GM21737 (cell line): ENCODE measurements around the gene CARTPT.

Experiments
- ATAC-seq: cut with Tn5 transposase; IDR thresholded peaks from one replicate; pipeline ENCODE4 v1.9.1; 2021; ENCODE audit warnings: mild to moderate bottlenecking, moderate library complexity; ENCODE audit not compliant: unreplicated experiment

The CARTPT gene

DNA sequence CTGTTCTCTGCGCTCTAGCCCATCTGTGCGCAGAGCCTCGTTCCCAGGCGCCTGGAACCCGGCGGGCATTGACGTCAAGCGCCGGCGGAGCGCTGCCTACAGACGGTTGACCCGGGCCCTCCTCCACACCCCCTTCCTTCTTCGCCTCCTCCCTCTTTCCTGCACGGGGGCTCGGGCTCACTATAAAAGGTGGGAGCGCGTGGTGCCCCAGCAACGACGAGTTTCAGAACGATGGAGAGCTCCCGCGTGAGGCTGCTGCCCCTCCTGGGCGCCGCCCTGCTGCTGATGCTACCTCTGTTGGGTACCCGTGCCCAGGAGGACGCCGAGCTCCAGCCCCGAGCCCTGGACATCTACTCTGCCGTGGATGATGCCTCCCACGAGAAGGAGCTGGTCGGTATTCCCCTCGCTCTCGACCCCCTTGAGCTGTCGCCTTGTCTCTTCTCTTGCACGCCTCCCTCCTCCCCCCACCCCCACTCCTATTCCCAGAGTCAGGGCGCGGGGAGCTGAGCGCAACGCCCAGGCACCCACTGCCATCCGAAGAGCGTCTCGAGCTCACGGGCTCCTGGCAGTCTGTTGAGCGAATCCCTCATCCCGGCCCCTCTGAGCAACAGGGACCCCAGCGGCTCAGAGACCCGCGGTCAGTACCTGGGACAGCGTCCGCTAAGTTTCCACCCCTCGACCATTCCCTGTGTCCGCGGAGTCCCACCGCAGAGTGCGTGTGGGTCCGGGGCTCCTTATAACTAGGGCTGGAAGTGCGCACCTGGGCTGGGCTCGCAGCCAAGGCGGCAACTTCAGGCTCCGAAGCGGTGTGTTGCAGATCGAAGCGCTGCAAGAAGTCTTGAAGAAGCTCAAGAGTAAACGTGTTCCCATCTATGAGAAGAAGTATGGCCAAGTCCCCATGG is at the start of gene CARTPT:
Gene CARTPT (plus strand): TSS at position 213 of the 902 bp plus-strand sequence. CDS start 19 bp downstream, at position 232.
- no peak for ATAC-seq

DNA sequence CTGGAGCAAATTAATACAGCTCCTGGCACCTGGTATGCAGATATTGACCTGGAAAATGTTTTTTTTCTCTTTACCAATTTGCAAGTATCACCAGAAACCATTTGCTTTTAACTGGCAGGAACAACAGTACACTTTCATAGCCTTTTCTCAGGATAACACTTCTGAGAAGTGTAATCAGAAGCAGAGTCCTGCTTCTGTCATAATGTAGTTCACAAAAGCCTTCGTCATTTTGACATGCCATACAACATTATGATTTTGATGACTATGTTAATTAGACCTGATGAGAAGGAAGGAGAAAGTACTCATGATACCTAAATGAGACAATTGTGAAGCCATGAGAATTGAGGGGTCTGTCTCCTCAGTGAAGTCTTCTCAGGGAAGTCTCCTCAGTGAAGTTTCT is 41.1 kb upstream of the CARTPT start:
- ATAC-seq, result no peak

DNA sequence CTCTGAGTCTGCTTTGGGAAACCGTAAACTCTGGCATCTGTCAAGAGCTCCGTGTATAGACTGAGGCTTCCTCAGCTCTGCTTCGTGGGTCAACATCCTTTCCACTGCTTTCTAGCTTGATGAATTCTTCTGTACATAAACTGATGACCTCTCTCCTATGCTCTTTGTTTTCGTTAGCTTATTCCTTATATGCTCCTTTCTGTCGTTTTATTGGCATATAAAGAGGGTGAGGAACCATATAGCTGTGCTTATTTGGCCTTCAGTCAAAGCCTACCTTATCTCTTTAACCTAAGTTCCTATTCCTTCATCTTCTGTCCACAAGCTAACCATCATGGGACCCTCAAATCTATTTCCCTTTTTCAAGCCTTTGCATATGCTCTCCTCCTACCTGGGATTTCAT is 39.4 kb upstream of the CARTPT start:
- ATAC-seq, result no peak

DNA sequence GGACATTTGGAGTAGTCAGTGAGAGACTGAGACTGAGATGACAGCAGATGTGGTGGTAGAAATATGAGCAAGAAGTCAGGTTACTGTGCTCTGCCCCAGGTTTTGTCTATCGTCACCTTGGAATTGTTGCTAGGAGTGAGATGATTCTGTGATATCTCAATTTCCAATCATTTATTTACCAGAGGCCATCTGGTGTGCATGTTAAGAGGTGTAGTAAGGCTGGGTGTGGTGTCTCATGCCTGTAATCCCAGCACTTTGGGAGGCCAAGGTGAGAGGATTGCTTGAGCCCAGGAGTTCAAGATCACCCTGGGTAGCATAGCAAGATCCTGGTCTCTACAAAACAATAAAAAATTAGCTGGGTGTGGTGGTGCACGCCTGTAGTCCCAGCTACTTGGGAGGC is 38.6 kb upstream of the CARTPT start:
- ATAC-seq, result no peak

DNA sequence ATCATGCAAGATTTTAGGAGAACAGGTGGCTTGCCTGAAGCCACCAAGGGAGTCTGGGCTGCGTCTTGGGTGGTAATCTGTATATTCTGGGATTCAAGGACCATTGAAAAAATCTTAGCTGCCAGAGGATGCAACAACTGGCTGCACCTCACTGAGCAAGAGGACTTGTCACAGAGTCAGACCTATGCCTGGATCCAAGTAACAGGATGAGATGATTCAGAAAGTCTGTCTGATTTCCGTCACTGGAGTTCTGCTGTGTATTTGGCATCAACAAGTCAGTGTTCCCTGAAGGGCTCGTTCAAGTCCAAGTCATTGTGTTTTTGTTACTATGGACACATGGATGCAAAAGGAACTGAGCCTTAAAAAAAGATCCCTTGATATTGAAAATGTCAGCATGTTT is 37.8 kb upstream of the CARTPT start:
- ATAC-seq, result no peak

DNA sequence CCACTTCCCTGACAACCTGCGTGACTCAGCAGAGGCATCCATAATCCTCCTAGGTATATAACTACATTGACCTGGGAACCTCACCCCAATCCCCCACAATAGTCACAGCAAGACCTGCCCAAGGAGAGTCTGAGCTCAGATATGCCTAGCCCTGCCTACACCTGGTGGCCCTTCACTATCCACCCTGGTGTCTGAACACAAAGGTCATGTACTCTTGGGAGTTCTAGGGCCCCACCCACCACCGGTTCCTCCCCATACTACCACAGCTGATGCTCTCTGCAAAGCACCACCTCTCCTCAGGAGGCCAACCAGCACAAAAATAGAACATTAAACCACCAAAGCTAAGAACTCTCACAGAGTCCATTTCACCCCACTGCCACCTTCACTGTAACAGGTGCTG is 34.8 kb upstream of the CARTPT start:
- ATAC-seq, result no peak

DNA sequence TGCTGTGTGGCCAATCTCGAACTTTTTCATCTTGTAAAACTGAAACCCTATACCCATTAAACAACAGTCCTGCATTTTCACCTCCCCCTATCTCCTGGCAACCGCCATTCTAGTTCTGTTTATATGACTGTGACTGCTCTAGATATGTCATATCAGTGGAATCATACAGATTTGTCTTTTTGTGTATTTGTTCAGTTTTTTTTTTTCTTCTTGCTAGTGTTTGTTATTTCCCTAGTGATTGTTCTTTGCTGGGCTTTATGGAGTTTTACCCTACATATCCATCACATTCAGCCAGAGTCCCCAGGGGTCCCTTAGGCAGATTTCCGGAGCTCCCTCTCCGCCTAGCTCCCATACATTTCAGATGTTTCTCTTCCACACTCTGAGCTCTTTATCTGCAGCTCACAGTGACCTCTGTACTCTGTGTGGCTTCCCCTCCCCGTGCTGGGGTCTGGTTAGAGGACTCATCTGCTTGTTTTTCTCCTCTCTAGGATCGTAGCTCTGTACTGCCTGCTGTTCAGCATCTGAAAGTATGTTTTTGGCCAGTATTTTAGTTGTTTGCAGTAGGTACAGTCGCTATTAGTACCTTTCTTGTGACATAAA is 25.1 kb upstream of the CARTPT start:
- no peak for ATAC-seq

DNA sequence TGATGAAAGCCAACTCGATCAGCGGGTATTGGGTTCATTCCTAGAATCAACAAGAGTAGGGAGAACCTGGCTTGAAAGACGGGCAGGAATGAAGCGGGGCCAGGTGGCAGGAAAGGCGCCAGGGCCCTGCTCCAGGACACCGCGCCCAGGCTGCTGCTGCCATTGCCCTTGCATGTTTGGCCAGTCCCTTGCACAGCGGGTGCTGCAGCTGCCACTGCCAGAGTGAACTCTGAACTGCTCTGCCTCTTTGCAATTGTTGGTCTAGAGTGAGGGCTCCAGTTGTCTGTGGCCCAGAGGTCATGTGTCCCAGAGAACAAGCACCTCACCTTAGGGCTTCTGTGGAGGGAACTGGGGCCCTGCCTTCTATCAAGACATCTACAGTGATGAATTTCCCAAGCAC is 24.0 kb upstream of the CARTPT start:
- ATAC-seq, result no peak

DNA sequence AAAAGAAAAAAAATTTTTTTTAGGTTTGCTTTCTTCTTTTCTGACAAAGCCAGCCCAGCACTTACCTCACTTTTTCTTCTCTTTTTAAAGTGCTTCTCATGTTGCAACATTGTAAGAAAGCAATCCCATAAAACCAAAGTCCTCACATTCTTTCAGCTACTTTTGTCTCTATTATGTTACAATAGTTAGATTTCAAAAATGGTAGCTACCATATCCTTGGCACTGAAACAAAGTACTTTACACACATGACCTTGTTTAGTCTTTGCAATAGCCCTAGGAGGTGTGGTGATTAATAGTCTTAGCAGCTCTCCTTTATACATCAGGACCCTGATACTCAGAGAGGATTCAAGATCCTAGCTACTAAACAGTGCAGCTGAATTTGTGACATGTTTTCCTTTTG is 23.5 kb upstream of the CARTPT start:
- no peak for ATAC-seq

DNA sequence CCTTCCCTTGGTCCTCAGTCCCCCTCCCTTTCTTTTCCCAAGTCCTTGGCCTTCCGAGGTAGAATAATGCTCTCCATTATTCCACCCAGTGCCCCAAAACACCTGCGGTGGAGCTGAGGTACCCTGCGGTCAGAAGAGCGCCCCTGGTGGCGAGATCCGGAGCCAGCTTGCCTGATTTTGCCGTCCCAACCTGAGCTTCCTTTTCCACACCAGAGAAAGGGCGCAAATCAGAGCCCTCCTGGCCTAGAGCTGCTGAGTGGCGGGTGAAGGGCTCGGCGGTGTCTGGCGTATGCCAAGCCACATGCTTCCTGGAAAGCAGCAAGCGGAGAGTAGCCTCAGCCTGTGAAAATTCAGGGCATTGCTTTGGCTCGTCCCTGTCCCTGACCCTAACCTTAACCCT is 21.1 kb upstream of the CARTPT start:
- ATAC-seq, result no peak

DNA sequence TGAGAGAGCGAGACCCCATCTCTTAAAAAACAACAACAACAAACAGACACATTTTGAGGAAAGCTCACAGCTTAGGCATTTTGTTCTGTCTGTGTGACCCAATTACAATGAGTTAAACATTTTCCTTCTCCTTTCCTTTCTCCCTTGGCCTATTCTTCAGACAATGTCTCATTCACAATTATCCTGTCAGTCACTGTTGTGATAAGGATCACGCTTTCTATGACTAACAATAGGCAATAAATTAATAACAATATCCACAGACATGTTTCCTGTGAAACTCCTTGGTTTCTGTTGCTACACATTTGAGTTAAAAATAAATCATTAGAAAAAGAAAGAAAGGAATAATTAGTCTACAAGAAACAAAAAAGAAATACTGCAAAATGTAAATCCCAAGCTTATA is 19.8 kb upstream of the CARTPT start:
- ATAC-seq, result no peak

DNA sequence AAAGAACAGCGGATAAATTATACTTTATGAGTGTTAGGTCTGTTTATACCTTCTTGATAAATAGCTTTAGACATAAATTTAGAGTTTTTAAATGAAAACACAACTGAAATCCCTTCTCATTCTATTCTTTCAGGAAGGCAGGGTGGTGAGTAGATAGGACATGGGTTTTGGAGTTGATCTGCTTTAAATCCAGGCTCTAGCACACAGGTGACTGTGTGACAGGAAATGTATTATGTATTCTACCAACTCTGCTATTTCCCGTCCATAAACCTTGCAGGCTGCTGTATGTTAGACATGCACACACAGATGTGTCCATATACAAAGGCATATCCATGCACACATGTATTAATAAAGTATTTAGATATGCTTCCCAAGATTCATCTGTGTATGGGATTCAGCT is 19.3 kb upstream of the CARTPT start:
- ATAC-seq, result no peak

DNA sequence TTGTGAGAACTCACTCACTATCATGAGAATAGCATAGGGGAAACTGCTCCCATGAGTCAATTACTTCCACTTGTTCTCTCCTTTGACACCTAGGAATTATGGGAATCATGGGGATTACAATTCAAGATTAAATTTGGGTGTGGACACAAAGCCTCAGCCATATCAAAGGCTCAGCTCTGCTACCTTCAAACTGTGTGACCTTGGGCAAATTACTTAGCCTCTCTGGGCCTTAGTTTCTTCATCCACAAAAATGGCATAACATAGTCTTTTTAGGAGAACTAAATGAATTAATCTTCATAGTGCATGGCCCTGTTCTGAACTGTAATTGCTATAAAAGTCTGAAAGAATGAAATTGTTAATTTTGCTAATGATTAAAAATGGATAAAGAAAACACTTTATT is 18.3 kb upstream of the CARTPT start:
- ATAC-seq, result no peak

DNA sequence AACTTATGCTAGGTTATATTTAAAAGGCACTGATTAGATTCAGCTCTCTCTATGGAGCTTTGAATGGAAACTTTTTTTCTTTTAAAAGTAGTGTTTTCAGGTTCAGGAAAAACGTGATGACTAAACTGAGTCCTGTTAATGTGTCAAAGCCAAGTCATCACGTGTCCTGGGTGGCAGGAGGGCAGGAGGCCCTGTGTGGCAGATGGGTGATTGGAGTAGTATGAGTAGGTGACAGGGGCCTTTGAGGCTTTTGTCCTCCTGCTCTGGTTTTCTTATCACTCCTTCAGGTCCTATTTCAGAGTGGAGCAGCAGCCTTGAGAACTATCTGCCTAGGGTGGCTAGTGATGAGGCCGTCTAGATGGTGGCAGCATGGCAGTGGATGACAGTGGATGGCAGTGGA is 17.7 kb upstream of the CARTPT start:
- ATAC-seq, result no peak

DNA sequence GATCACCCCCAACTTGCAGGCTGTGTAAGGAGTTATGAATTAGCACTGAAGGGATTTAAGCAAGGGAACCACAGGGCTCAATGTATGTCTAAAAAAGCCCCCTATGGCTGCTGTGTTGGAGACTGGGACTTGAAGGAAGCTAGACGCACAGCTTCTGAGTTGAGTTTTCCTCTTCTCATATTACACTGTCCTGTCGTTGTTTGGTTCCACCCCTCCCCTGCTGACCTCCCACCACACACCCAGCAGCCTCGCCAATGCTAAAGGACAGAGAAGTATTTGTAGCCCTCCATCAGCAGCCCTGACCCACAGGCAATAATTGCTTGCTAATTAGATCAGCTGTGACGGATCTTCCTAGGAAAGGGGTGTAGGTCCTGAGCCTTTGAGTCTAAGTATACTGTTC is 15.1 kb upstream of the CARTPT start:
- ATAC-seq, result no peak

DNA sequence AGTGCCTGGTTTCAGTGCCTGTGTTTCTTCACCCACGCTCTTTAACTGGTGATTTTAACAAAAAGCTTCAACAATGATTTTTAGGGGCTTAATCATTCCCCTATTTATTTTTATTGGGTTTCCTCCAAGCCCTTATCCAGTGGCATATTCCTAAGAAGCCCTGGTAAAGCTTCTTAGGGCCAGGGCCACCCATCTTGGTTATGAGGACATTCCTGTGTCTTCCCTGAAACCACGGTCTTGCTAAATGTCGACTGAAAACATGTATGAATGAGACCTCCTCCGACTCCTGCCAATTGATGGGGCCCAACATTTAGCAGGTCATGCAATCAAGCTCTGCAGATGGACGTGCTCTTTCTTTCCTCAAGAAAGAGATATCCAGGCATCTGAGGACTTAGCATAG is 13.7 kb upstream of the CARTPT start:
- no peak for ATAC-seq

DNA sequence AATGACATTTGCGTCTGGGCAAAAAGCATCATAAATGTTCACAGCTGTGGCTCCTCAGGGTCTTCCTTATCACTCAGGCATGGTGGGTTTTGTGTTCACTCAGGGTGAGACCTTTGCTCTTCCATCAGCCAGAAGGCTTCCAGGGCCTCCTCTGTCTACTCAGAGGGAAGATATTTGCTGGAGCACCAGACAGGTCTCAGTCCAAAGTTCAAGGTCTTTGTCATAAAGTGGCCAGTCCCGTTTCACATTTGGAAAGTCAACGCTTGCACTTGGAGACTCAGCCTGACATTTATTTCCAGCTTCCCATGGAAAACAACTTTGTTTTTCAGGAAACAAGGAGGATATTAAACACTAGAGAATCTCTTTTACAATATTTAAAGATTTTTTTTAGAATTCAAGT is 12.2 kb upstream of the CARTPT start:
- no peak for ATAC-seq

DNA sequence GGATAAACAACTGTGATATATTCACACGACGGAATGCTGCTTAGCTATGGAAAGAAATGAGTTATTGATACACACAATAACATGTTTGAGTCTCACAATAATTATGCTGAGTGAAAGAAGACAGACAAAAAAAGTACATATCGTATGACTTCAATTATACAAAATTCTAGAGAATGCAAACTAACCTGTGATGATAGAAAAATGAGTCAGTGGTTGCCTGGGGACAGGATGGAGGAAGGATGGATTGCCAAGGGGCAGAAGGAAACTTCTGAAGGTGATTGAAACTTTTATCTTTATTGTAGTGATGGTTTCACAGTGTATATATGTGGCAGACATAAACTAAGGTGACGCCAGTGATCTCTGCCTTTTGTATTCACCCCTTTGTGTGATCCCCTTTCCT is 7.5 kb upstream of the CARTPT start:
- ATAC-seq, result no peak

DNA sequence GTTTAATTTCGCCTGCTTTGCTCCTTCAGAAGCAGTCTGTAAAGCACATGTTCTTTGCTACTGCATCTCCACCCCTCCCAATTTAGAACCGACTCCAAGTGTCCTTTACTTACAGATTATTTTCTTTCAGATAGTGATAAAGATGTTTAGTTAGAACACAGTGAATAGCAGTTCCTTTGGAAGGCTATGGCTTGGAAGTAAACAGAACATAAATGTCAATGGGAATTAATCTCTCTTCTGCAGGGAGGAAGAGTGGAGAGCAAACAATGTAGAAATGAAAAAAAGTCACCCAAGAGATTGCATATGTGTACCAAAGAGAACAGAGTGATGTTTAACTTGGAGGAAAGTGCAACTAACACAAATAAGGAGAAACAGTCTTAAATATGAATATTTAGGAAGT is 4.2 kb upstream of the CARTPT start:
- ATAC-seq, result no peak

DNA sequence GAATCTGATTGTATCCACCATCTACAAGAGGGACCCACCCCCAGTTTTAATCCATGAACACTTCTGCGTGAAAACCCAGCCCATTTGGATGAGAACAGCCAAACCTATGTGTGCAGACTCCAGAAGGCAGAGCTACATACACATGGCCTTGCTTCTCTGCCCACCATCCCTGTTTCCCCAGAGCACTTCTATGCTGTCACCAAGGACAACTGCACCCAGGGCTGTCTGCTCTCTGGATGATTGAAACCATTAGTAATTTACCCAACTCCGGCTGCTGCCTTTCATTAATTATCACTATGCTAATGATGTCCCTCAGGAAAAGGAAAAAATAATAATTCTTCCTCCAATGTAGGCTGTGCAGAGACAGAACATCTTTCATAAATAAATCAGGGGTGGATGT is 8.9 kb downstream of the CARTPT start:
- ATAC-seq, result no peak

DNA sequence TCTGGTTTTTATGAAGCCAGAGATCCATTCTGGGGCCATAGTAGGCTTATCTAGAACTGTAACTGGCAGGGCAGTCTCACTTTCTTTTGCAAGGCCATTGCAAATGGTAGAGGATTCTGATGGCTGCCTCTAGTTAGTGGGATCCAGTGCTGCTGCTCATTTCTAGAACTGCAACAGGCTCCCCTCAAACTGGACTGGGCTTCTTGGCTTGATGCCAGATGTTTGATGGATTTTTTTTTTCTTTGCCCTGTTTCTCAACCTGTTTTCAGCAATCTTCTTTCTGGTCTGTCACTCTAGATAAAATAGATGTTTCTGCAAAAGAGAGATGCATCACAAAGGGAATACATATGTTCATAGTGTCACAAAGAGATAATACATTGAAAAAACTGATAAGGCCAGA is 11.9 kb downstream of the CARTPT start:
- no peak for ATAC-seq

DNA sequence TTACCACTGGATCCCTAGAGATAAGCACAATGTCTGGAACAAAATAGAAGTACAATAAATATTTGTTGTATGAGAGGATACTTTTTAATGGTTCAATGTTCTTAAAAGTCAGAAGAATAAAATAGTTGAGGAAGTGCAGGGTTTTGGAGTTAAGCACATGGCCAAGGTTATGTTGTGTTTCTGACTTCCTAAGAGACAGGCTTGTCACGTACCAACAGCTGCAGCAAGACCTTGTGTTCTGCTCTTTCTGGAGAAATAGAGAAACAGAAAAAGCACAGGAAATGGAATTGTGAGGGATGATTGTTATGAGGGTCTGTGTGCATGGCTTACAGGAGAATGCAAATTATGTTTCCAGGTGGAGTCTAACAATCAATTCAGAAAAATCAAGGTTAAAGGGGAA is 12.9 kb downstream of the CARTPT start:
- no peak for ATAC-seq

DNA sequence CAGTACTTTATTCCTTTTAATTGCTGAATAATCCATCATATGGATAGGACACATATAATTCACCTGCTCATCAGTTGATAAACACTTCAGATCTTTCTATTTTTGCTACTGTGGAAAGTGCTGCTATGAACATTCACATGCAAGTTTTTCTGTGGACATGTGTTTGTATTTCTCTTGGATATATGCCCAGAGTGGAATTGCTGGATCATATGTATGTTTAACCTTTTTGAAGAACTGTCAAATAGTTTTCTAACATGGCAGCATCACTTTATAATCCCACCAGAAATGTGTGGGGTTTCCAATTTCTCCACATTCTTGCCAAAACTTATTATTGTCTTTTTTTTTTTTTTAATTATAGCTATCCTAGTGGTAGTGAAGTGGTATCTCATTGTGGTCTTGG is 15.1 kb downstream of the CARTPT start:
- no peak for ATAC-seq
